GM12801 (cell line): ENCODE data around the gene CPEB4.

ENCODE experiments used
- CTCF ChIP-seq: IDR thresholded peaks from one replicate; pipeline ENCODE4 v1.5.1; 2011; ENCODE audit warnings: control low read depth; ENCODE audit not compliant: insufficient read length; ENCODE audit errors: extremely low read depth

Gene CPEB4

DNA sequence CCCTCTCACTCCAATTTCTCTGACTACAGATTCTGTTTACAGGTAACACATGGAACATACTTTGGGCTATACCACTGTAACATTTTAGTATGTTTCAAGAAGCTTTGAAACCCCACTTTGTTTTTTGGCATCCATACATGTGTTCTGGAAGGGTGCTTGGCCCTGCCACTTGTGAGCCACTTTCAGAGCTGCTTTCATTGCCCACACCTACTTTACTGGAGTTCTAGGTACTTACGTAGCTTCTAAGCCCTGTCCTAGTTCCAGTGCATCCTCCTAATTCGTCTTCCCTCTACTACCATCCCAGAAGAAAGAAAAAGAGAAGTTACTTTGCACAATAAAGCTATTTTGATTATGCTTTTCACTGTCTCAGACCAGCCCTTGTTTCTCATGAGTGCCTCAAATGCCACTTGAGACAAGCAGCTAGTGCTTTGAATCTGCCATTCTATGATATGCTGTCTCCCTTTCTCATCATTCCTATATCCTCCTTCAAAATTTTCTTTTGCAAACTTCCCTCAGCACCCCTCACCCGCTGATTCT is 74.4 kb downstream of the CPEB4 start:
- TF ChIP-seq CTCF = no peak

DNA sequence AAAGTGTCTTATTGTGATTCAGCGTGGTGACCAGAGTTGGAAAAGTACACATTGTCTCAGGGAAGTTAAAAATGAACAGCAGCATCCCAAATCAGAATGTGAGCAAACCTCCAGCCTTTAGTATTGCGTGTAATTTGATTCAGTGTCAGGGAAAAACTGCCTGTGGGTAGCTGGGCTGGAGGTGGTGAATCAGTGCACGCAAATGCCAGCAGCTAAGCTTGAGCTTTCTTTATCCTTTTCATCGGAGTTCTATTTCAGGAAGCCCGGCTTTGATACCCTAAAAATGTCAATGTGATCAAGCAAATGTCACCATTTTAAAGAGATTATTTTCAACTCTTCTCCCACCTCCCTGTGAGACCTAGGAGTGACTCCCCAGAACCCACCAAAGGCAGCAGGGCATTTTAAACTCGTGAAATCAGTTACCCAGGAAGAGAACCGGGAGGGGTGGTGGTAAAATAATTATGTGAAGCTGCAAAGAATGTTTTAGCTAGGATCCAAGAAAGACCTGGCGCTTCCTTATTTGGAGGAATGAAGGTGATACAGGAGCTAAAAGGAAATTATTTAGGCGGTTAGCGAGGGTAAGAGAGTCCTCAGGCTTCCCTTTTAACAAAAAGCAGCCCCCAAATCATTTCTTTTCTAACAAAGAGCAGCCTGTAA is 75.2 kb downstream of the CPEB4 start:
- TF ChIP-seq CTCF = no peak

DNA sequence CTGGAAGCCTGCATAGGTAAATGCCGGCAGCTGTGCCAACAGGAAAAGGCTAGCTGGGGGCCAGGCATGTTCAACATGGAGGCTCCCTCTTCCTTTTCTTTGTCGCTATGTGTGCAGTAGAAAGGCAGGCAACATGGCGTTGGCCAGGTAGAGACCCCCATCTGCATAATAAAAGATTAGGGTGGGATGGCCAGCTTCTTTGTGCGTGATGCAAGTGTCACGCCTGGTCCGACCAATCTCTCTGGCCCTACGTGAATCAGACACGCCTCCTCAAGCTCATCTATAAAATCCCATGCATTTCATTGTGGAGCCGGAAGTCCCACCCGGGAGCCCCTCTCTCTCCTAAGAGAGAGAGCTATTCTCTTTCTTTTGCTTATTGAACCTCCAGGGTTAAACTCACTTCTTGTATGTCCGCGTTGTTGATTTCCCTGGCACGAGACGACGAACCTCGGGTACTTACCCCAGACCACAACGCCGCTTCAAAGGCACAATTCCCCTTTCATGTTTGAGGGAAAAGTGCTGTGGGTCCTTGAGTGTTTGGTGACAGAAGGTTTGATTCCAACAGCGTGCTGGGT is 75.8 kb downstream of the CPEB4 start:
- no peak for TF ChIP-seq CTCF

- TF ChIP-seq CTCF = no peak
These were observed 76.4 kb downstream of the CPEB4 start for GRCh38 chr5:173964506-173964905.

- no peak for TF ChIP-seq CTCF
These were observed 79.1 kb downstream of the CPEB4 start for GRCh38 chr5:173967241-173967640.

DNA sequence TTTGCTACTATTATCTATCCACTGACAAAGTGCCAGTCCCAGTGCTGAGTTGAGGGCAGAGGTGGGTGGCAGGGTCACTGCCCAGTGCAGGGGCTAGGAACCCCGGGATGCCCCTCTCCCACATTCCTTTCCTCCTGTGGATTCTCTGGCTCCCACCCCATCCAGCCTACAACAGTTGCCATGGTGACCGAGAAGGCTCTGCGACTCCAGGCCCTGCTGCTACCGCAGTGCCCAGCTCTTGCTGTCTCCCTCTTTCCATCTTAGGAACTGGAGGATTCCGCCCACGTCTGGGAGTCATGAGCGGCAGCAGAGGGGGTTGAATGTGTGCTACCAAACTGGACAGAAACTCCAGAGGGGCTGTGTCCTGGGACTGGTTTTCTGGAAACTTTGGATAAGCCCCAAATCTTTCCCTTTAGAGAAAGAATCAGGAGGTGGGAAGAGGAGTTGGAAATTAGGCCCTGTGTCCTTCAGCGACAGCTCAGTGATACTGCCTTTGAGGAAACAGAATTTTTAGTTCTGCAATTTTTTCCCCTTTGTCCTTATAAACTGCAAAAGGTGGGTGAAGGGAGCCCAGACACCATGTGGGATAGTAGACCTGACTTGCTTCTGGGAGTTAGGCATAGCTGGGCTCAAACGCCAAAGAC is 80.1 kb downstream of the CPEB4 start:
- no peak for TF ChIP-seq CTCF

GRCh38 chr5:173969167-173970049 is 81.3 kb downstream of the CPEB4 start:
- TF ChIP-seq CTCF = no peak
